Measurements from ENCODE around the gene CLDN4.

DNA sequence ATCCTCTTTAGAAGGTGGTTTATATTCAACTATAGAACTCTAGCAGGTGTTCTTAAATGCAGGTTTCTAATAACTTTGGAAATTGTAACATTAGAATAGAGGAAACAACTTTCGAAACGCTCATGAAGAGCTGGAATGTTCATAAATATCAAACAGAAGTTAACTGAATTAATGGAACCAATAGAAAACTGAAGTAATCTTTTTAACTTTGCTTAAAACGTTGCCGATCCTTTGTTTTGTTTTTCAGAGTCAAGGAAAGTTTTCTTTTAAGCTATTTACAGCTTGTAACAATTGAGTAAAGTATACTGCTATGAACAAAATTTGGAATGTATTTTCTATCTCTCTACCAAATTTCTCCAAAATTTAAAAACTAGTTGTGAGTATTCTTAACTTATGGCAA is 41.7 kb upstream of the CLDN4 start:
- TF ChIP-seq CTCF (IDR thresholded peaks at IDR 0.05) (no peak), ZFX (IDR thresholded peaks at IDR 0.05; ENCODE audit: borderline replicate concordance) (no peak)
